RKO (cell line): ENCODE results near the gene FLT3.

Experiments
- DNase-seq: peaks from one replicate; pipeline ENCODE4 v3.0.0-alpha.2; 2016; ENCODE audit warnings: low spot score

Gene FLT3

DNA sequence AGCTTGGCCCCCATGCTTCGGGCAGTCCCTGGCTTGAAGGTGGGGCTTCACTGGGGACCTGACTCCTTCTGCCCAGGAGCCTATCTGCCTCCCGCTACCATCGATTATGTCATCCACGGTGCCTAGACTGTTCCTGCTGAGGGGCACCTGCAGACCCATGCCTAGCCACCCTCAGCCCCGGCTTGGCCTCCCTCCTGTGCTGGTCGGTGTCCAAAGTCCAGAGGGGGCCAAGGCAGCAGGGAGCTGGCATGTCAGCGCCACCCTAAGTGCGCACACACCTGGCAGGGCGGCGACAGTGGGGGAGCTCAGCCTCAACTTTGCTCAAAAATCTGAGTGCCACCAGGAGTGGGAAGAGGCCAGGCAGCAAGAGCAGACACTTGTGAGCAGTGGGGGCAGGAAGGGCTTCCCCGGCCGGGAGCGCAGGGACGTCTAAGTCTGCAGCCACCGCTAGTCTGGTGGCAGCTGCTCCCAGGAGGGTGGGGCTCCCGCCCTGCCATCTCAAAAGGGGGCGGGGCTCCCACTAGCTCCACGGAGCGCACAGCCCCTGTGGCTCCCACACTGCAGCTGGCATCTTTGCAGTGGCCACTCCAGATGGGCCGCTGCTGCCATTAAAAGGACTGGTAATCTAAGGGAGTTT lies 98.4 kb downstream of the FLT3 start:
- DNase-seq = no peak

DNA sequence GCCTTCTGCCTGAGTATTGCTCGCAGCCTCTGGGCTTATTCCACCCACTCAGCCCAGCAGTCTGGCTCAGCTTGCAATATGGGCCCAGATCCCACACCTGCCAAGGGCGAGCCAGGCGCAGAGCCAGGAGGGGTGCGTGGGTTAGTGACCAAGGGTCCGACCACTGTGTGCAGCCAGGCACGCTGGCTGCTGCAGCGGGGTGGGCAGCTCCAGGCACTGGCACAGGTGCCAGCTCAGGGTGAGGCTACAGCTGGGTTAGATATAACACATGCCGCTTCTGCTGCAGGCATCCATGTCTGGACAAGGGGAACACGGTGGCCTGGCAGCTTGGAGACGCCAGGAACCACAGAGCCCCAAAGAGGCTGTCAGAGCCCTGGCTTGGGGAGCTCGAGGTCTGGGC lies 99.3 kb downstream of the FLT3 start:
- DNase-seq = no peak

DNA sequence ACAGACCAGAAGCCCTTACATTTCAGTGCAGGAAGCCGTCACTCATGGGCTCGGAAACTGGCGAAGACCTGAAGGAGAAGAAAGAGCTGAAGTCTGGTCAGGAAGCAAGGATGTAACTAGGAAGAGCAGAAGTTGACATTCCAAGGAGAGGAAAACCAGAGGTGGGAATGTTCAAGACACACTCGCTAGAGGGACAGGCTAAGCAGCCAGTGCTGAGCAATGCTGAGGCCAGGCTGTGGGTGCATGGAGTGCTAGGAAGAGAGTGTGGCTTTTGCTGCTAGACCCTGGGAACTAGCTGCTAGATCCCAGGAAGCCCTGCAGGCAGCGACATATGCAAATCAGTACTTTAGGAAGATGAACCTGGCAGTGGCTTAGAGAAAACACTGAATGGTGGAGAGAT lies 99.8 kb downstream of the FLT3 start:
- no peak for DNase-seq

DNA sequence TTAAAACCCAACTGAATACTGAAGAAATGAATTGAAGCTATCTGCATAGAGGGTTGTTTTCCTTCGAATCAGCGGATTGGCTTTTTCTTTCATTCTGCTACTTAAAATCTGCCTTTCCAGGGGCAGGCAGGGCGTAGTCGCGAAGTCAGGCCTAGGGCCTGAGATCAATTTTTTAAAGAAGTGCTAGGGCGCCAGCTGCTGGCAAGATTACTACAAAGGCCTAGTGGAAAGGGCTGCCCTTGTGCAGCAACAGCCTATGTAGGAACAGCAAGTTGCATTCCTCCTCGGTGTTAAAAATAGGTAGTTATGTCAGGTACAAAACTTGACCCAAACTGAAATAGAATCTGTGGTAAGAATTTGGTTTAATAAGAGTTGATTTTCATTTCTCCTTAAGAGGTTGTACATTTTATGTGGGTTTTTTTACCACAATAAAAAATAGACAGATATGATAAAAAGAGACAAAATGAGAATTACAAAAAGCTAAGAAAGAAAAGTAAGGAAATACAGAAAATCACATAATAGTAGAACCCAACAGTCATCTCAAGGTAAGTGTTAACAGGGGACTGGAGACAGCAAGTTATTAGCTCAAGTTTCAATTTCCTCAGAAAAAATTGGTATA lies 102.4 kb downstream of the FLT3 start:
- DNase-seq = peak; percentile 58

DNA sequence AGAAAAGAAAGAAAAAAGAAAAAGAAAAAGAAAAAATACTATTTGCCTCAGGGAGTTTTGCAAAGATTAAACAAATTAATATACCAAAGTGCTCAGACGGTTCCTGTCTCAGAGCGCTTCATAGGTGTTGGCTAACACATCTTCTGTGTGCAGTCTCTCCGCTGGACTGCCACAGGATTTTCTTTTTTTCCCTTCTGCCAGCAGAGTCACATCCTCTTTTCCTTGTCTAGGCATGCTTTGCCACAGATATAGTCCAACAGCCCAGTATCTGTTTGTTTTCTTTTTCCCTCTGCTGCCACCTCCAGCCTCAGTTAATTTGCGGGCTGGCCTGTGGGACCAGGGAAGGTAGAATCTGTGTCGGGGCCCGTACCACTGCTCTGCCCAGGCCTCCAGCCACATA lies 108.5 kb downstream of the FLT3 start:
- no peak for DNase-seq

DNA sequence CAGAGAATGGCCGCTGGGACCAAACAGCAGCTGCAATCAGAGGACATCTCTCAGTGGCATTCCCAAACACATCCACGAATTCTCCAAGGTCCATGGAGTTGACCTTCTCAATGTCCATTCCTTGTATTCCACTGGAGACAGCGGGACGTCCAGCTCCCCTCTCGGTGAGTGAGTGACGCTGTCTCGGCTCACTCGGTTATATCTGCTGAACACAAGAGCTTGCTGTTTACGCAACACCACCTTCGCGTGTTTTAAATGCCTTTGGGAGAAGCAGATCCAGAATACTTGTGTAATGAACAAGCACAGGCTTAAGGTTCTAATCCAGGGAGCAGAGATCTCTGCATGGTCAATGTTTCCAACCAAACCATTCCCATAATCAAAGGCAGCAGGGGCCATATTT lies 111.9 kb downstream of the FLT3 start, which contains the start of gene URAD:
Gene URAD, minus strand, starts transcription at position 174 of the 400 bp plus-strand sequence. Its CDS starts 56 bp downstream, at position 118.
- no peak for DNase-seq

DNA sequence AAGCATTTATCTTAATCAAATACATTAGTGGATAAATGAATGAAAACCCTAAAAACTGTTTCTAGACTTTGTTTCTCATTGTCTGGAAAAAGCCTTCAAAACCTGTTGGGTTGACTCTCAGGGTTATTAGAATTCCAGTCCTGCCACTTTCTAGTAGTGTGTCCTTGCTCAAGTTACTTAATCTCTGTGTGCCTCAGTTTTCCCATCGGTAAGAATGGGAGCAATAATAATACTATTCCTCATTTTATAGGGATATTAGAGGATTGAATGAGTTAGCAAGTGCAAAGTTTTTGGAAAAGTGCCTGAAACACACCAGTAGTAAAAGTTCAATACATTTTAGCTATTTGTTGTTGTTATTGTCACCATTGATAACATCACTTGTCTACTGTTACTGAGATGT lies 114.8 kb downstream of the FLT3 start:
- no peak for DNase-seq

- no peak for DNase-seq
These were observed 118.0 kb downstream of the FLT3 start for GRCh38 chr13:27982361-27982760.

DNA sequence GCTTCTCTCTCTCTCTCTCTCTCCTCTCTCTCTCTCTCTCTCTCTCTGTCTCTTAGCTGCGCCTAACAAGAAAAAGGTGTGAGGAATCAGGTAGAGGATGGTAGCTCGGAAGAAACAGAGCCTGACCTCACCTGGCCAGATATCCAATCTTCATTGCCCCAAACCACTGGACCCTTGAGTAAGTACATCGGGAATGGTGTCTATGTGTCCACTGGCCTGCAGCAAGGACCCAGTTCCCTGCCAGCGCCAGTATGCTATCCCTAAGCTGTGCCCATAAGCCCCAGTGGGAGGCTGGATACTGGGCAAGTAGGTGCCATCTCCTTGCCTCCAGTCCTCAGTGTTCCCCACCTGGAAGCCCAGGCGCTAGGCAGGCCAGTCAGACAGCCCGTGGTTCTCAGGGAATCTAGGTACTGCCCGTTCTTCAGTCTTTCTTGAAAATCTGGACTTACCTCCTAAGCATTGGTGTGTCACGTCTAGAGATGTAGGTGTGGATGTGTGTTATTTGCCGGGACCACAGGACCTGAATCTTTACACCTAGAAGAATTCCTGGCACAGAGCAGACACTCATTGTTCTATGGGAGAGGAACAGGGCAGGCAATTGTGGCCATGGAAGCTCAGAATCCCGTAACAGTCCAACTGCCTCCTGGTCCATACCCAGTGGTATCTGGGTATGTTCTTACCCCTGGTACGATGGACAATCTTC lies 119.2 kb downstream of the FLT3 start:
- DNase-seq = no peak

GRCh38 chr13:27980280-27980998 lies 119.9 kb downstream of the FLT3 start:
- DNase-seq = no peak

GRCh38 chr13:27979765-27980279 lies 120.6 kb downstream of the FLT3 start:
- no peak for DNase-seq

DNA sequence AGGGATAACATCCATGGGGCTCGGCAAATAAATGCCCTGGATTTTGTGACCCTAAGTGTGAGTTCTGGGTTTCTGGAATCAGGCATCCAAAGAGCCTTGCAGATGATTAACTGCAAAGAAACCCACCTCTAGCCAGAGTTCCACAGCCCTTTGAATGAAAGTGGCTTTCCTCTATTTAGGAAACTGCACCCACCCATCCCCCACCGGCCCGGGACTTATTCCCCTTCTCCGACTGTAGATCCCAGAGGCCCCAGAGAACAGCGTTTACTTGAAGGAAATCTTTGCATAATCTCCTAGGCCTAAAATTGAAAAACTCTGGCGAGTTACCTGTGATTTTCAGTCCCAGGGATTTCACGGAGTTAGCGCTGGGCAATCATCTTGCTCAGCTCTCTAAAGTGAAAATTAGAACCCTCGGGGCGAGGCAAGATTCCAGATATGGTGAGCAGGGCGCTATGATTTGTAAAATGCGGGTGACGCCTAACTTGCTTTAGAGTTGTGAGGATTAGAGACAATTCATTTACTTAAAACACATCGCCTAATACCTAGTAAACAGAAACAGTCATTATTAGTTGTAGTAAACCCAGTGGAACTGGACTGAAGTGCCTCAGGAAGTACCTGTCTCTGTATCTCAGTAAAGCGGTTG lies 121.3 kb downstream of the FLT3 start:
- DNase-seq = no peak

GRCh38 chr13:27978301-27978968 lies 121.9 kb downstream of the FLT3 start:
- no peak for DNase-seq

- no peak for DNase-seq
These were observed 122.7 kb downstream of the FLT3 start for GRCh38 chr13:27977476-27978300.

GRCh38 chr13:27976362-27977091 lies 123.8 kb downstream of the FLT3 start:
- no peak for DNase-seq

DNA sequence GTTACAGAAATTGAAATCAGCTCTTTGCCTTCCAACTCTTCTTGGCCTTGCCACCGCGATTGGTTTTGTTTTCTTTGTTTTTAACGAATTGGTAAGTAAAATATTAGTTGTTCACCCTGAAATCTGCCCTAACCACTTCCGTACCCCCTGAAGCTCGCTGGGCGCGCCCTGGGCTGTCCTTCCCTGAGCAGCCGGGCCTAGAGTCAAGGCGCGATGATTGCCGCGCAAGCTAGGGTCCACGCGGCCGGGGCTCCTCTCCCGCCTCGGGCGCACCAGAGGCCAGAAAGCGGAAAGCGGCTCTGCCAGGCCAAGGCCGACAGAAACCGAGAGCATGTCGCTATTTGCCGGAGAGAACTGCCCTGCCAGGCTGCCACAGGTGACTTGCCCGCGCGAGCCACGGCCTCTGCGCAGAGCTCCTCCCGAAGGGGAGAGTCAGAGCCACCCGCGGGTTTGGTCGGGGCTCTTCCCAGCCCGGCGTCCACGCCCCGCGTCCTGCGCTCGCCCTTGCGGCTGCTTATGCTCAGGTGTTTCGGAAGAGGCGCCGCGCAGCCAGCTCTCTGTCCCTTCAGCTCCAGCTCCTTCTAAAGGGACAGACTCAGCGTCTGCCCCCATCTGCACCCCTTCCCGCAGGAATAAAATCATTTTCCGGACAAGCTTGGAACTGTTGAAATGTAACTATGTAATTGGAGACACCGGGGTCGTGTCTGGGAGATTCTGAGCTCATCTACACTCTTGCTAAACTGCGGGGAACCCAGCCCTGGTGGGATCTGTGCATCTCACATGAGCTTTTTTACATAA lies 124.6 kb downstream of the FLT3 start:
- DNase-seq = no peak

- DNase-seq = no peak
These were observed 126.3 kb downstream of the FLT3 start for GRCh38 chr13:27973961-27974662.

GRCh38 chr13:27973291-27973690 lies 127.1 kb downstream of the FLT3 start:
- no peak for DNase-seq
